HG03521 (cell line): ENCODE results near the gene SNRNP40.
"Not testable (repeated sequence)": the region's sequence is repeated elsewhere in the genome, so short reads cannot be mapped to it uniquely, and the experiment has no call there.

ENCODE experiments used
- ATAC-seq: cut with Tn5 transposase; IDR thresholded peaks from one replicate; pipeline ENCODE4 v1.9.1; 2021; ENCODE audit warnings: mild to moderate bottlenecking, moderate library complexity; ENCODE audit not compliant: unreplicated experiment

SNRNP40 gene

GRCh38 chr1:31287791-31288190 is 8.8 kb downstream of the SNRNP40 start:
- ATAC-seq, result not testable (repeated sequence)

GRCh38 chr1:31282426-31282825 is 14.2 kb downstream of the SNRNP40 start:
- ATAC-seq, result not testable (repeated sequence)

GRCh38 chr1:31273619-31274018 is 23.0 kb downstream of the SNRNP40 start:
- no peak for ATAC-seq

GRCh38 chr1:31272369-31272768 is 24.2 kb downstream of the SNRNP40 start:
- ATAC-seq, result no peak

GRCh38 chr1:31266547-31266946 is 30.0 kb downstream of the SNRNP40 start:
- no peak for ATAC-seq

GRCh38 chr1:31264790-31265386 is 31.7 kb downstream of the SNRNP40 start:
- ATAC-seq, result no peak

GRCh38 chr1:31263408-31263807 is 33.2 kb downstream of the SNRNP40 start:
- no peak for ATAC-seq

- ATAC-seq, result not testable (repeated sequence)
Observed at GRCh38 chr1:31262393-31262792, 34.2 kb downstream of the SNRNP40 start.

DNA sequence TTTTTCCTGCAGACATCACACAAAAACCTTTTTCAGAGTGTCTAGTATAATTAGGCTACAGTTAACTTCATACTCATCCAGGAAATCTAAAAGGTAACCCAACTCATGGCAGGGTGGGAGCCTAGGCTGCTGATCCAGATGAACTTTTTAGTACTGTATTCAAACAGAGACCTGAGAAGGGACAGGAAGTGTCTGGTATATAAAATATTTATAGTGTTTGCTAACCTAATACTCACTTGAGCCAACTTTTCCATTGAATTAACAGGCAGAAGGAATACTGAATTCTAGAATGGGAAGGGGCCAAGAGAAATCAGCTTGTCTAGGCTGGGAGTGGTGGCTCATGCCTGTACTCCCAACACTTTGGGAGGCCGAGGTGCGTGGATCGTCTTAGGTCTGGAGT is 34.7 kb downstream of the SNRNP40 start:
- ATAC-seq, result no peak

DNA sequence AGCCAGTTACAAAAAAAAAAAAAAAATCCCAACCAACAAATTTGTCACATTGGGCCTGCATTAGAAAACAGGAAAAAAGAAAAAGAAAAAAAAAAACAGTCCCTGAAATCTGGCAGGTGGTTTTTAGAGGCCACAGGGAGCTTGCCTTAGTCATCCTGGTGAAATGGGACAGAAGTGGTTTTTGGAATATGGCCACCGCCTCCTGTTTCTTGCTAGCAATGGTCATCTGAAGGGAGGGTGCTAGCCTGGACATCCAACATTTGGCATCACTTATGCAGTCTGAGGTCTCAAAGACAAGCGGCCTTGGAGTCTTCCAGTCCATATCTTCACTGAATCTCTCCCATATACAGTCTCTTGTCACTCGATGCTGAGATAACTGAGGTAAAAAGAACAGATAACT is 36.8 kb downstream of the SNRNP40 start:
- ATAC-seq, result no peak

GRCh38 chr1:31258581-31258980 is 38.0 kb downstream of the SNRNP40 start:
- no peak for ATAC-seq

GRCh38 chr1:31257213-31257612 is 39.4 kb downstream of the SNRNP40 start:
- ATAC-seq, result no peak

GRCh38 chr1:31249854-31250253 is 46.7 kb downstream of the SNRNP40 start:
- ATAC-seq, result no peak

- no peak for ATAC-seq
Observed at GRCh38 chr1:31248276-31248675, 48.3 kb downstream of the SNRNP40 start.

DNA sequence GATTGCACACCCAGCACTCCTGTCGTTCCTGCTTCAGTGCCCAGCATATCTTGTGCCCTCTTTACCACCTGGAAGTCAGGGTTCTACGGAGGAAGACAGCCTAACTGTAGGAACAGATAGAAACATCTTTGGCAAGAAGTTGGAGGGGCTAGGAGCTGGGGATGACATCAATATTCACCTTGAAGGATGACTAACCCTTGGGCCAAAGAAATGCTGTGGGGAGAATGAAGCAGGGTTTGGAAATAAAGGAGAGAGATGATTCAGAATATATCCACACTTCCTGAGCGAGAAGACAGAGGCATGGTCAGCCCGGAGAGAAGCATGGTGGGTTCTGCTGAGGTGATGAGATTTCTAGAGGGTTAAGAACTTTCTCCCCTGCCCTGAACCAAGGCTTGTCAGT is 52.3 kb downstream of the SNRNP40 start:
- ATAC-seq, result no peak

- no peak for ATAC-seq
Observed at GRCh38 chr1:31243501-31244286, 52.9 kb downstream of the SNRNP40 start.

GRCh38 chr1:31241321-31241720 is 55.3 kb downstream of the SNRNP40 start:
- no peak for ATAC-seq

- no peak for ATAC-seq
Observed at GRCh38 chr1:31239653-31240241, 56.8 kb downstream of the SNRNP40 start, which contains the start of gene NKAIN1. TSS of gene NKAIN1 (minus strand) at chr1:31239887. CDS start at chr1:31239547, 340 bp downstream.

GRCh38 chr1:31238986-31239613 is 57.5 kb downstream of the SNRNP40 start:
- no peak for ATAC-seq

GRCh38 chr1:31238612-31238985 is 58.0 kb downstream of the SNRNP40 start:
- no peak for ATAC-seq

DNA sequence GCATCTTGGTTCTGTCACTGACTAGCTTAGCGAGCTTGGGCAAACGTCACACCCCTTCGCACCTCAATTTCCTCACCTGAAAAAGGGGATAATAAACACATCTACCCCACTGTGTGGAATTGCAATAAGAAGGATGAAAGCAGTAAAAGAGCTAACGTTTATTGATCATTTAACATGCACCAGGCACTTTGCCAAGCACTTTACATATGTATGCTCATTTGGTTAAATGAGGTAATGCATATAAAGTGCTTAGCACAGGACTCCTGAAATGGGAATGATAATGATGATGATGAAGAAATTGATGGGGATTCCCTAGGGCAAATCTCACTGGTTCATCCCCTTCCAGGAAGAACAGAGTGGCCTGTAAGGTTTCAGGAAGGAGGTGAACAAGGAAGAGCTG is 61.7 kb downstream of the SNRNP40 start:
- no peak for ATAC-seq
